PFSK-1 (cell line): ENCODE measurements around the gene GIT2.

Source experiments
- FOXP2 ChIP-seq: optimal IDR thresholded peaks from 2 replicates; pipeline ENCODE3; 2011; ENCODE audit warnings: borderline replicate concordance, control low read depth, inconsistent platforms; ENCODE audit not compliant: insufficient read depth; ENCODE audit errors: extremely low read length, extremely low read depth
- POLR2AphosphoS5 ChIP-seq: IDR thresholded peaks from 2 replicates; pipeline ENCODE4 v1.6.1; 2012; ENCODE audit warnings: low read depth, mild to moderate bottlenecking, control low read depth, low read length, moderate library complexity
- REST ChIP-seq, 2 experiments: IDR thresholded peaks; 2 replicates each; pipeline versions ENCODE4 v1.6.1 to v1.8.0; 2011 to 2012; ENCODE audit warnings: low read depth in 2 of 2, low read length in 2 of 2, control low read depth in 1 of 2, inconsistent platforms in 1 of 2, mild to moderate bottlenecking in 1 of 2, moderate library complexity in 1 of 2; ENCODE audit not compliant: insufficient read depth in 1 of 2
- SIN3A ChIP-seq: IDR thresholded peaks from 2 replicates; pipeline ENCODE4 v1.6.1; 2012; ENCODE audit warnings: mild to moderate bottlenecking, low read length, moderate library complexity, borderline replicate concordance; ENCODE audit not compliant: insufficient read depth
- TAF1 ChIP-seq: IDR thresholded peaks from 2 replicates; pipeline ENCODE4 v1.6.1; 2012; ENCODE audit warnings: low read length, control low read depth, borderline replicate concordance; ENCODE audit not compliant: insufficient read depth

- no peak for TF ChIP-seq REST (IDR thresholded peaks at IDR 0.05; ENCODE audit: insufficient read depth in 1 of 2, low read depth in 2 of 2, low read length in 2 of 2)
- no peak for TF ChIP-seq TAF1
- no peak for TF ChIP-seq POLR2AphosphoS5
- no peak for TF ChIP-seq SIN3A
- no peak for TF ChIP-seq FOXP2
These were observed 42.5 kb downstream of the GIT2 start for GRCh38 chr12:109953656-109954055.
